Breast epithelium (tissue), 3 donors: ENCODE measurements around the gene TMEM108.

Experiments used
- POLR2AphosphoS5 ChIP-seq, 3 donors: sonication (generic); formaldehyde crosslinking; IDR thresholded peaks; one replicate each; pipeline ENCODE4 v1.6.1; 2017; ENCODE audit warnings: antibody characterized with exemption in 3 of 3
- TF ChIP-seq, protein P1 (sequence below), 3 donors: fragments of 450-650 bp; IDR thresholded peaks; one replicate each; pipeline ENCODE4 v1.5.1; 2016 to 2017; ENCODE audit warnings: antibody characterized with exemption in 3 of 3, mild to moderate bottlenecking in 3 of 3, moderate library complexity in 3 of 3

DNA sequence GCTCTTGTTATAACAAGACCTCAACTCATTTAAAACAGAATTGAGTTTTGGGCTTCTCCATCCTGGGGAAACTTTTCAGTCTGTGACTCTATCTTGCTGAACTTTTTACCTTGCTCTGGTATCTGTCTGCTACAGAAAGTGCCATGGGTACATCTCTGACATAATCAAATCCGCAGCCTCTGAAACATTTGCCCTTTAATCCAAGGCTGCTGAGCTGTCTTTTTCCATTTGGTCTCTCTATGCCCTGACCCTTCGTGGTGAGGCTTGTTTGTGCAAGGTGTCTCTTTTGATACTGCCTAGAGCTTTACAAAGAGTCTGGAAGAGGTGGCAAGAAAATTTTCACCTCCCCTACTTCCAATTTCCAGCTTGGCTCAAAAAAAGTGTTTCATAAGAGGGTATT is 11.3 kb downstream of the TMEM108 start:
- TF ChIP-seq, protein P1, sequence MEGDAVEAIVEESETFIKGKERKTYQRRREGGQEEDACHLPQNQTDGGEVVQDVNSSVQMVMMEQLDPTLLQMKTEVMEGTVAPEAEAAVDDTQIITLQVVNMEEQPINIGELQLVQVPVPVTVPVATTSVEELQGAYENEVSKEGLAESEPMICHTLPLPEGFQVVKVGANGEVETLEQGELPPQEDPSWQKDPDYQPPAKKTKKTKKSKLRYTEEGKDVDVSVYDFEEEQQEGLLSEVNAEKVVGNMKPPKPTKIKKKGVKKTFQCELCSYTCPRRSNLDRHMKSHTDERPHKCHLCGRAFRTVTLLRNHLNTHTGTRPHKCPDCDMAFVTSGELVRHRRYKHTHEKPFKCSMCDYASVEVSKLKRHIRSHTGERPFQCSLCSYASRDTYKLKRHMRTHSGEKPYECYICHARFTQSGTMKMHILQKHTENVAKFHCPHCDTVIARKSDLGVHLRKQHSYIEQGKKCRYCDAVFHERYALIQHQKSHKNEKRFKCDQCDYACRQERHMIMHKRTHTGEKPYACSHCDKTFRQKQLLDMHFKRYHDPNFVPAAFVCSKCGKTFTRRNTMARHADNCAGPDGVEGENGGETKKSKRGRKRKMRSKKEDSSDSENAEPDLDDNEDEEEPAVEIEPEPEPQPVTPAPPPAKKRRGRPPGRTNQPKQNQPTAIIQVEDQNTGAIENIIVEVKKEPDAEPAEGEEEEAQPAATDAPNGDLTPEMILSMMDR (IDR thresholded peaks at IDR 0.05), result no peak
- TF ChIP-seq POLR2AphosphoS5 (IDR thresholded peaks at IDR 0.05), result no peak
